H4 (cell line): ENCODE measurements around the gene TP53I3. TPM values are rescaled to one million over a fixed set of nuclear protein-coding genes. Genes with fewer than 3 reads are reported as not detected.
"Not testable (repeated sequence)": the region's sequence is repeated elsewhere in the genome, so short reads cannot be mapped to it uniquely, and the experiment has no call there.

Source experiments
- DNase-seq: peaks from one replicate; pipeline ENCODE4 v3.0.0-alpha.2; 2015; ENCODE audit warnings: low spot score
- total RNA-seq: library from RNA; depleted of rRNA; stranded (reverse); fragments of >200 nt; shearing (Covaris generic); gene quantifications from 2 replicates; pipeline ENCODE4 v1.2.3, GENCODE V29; 2014; rRNA removed

Gene TP53I3
- total RNA-seq, 1 experiment from 2014 or later, result 5.1 TPM

- no peak for DNase-seq
Observed at GRCh38 chr2:24054366-24055010, 30.1 kb downstream of the TP53I3 start.

- DNase-seq, result no peak
Observed at GRCh38 chr2:24052951-24053350, 31.7 kb downstream of the TP53I3 start.

- no peak for DNase-seq
Observed at GRCh38 chr2:24051833-24052232, 32.8 kb downstream of the TP53I3 start.

- DNase-seq, result no peak
Observed at GRCh38 chr2:24050041-24050979, 34.3 kb downstream of the TP53I3 start.

GRCh38 chr2:24049485-24050021 is 35.1 kb downstream of the TP53I3 start, which contains the start of gene FKBP1B:
FKBP1B (plus strand) TSS chr2:24049741; CDS start chr2:24049850, 109 bp downstream.
- DNase-seq, result peak; percentile 26

- no peak for DNase-seq
Observed at GRCh38 chr2:24048769-24049484, 35.7 kb downstream of the TP53I3 start.

GRCh38 chr2:24047703-24048033 is 37.0 kb downstream of the TP53I3 start:
- DNase-seq, result no peak

- peak; percentile 97 for DNase-seq
Observed at GRCh38 chr2:24046930-24047702, 37.5 kb downstream of the TP53I3 start, which contains the start of gene WDCP. WDCP (minus strand) TSS chr2:24047391; CDS start chr2:24039494, 7,897 bp downstream.

GRCh38 chr2:24046599-24046929 is 38.1 kb downstream of the TP53I3 start:
- DNase-seq, result no peak

- no peak for DNase-seq
Observed at GRCh38 chr2:24045511-24046508, 38.8 kb downstream of the TP53I3 start.

- DNase-seq, result not testable (repeated sequence)
Observed at GRCh38 chr2:24043133-24043532, 41.5 kb downstream of the TP53I3 start.

- no peak for DNase-seq
Observed at GRCh38 chr2:24040511-24040910, 44.1 kb downstream of the TP53I3 start.

- no peak for DNase-seq
Observed at GRCh38 chr2:24038786-24039499, 45.7 kb downstream of the TP53I3 start.

Other genes with a start within 250 kb of the TP53I3 start
- 2.3 and 2.6 TPM in 2 replicates for gene ATAD2B, start 157.7 kb downstream of the TP53I3 start, total RNA-seq
- 5.7 and 10.0 TPM in 2 replicates for gene UBXN2A, start 144.4 kb downstream of the TP53I3 start, total RNA-seq
- gene MFSD2B, start 74.7 kb downstream of the TP53I3 start, total RNA-seq, result 0.72 TPM in 1 of 2 replicates, not detected in the other
- gene WDCP, start 37.4 kb downstream of the TP53I3 start, total RNA-seq, result 7.1 and 7.6 TPM in 2 replicates
- 0.58 TPM in 1 of 2 replicates, not detected in the other for gene FKBP1B, start 35.1 kb downstream of the TP53I3 start, total RNA-seq
- 178 and 188 TPM in 2 replicates for gene SF3B6, start 8.5 kb downstream of the TP53I3 start, total RNA-seq
- 0.72 and 1.1 TPM in 2 replicates for gene PFN4, start 38.5 kb upstream of the TP53I3 start, total RNA-seq
- gene FAM228B, start 38.6 kb upstream of the TP53I3 start, total RNA-seq, result 0.27 and 1.8 TPM in 2 replicates
- gene FAM228A, start 90.2 kb upstream of the TP53I3 start, total RNA-seq, result not detected in 2 replicates